HG03097 (cell line): ENCODE data around the gene C10orf71.

ENCODE experiments used
- ATAC-seq: cut with Tn5 transposase; IDR thresholded peaks from one replicate; pipeline ENCODE4 v1.9.1; 2021; ENCODE audit not compliant: unreplicated experiment, low FRiP score

C10orf71 gene

DNA sequence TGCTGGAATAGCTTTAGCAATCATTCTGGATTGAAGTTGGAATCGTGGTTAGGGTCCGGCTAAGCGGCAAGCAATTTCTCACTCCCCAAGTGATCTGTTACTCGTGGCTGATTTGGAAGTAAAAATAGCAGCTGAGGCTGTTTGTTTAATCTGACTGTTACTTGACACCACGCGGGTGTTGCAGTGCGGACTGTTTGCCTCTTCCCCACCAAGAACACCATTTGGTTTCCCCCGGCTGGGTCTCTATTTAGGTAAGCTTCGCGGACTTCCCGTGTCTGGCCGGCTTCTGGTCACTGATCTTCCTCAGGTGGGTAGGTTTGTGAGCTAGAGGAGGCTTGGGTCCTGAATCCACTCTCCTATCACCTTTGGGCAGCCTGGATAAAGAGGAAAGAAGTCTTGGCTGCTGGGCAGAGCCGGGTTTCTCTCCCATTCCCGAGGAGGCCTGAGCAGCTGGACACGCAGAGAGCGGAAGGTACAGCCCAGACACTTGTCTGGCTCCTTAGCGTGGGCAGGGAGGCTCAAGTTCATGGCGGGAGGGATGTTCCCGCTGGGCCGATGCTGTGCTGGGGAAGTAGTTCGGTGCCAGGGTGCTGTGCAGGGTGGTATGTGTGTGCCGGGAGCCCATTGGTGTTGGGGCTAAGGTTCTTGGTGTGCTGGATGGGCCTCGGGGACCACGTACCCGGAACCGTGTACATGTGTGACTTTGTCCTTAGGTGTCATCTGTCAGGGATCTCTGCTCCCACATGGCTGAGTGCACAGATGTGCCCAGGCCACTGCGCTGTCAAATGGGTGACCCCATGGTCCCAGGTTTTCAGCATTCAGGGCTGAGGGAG lies at the start of gene C10orf71:
Gene C10orf71, plus strand, starts transcription at position 188 of the 833 bp plus-strand sequence. CDS start 23,376 bp downstream, outside the sequence.
- ATAC-seq: no peak

GRCh38 chr10:49252313-49253034 lies 46.5 kb upstream of the C10orf71 start:
- ATAC-seq: no peak

GRCh38 chr10:49253340-49253906 lies 45.5 kb upstream of the C10orf71 start:
- no peak for ATAC-seq

- no peak for ATAC-seq
Observed at GRCh38 chr10:49254150-49254549, 44.8 kb upstream of the C10orf71 start.

- no peak for ATAC-seq
Observed at GRCh38 chr10:49254556-49255318, 44.2 kb upstream of the C10orf71 start.

DNA sequence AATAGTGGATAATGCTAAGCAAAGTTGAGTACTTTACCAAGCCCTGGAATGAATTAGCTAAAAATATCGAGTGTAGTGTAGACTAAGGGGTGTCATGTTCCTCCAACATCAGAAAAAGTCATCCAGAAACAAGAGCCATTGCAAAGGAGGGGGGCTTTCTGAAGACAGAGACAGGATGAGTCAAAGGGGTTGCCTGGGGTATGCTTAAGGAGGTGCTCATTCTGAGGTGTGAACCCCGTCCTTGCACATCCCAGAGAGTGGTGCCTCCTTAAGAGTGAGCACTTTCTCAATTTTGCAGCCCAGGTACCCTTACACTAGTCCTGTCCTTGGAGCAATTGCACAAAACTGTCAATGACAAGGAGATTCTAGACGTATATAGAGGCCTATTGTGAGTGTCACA lies 43.1 kb upstream of the C10orf71 start:
- ATAC-seq: no peak

- no peak for ATAC-seq
Observed at GRCh38 chr10:49257154-49257553, 41.8 kb upstream of the C10orf71 start.

- ATAC-seq: no peak
Observed at GRCh38 chr10:49257626-49258349, 41.2 kb upstream of the C10orf71 start.

DNA sequence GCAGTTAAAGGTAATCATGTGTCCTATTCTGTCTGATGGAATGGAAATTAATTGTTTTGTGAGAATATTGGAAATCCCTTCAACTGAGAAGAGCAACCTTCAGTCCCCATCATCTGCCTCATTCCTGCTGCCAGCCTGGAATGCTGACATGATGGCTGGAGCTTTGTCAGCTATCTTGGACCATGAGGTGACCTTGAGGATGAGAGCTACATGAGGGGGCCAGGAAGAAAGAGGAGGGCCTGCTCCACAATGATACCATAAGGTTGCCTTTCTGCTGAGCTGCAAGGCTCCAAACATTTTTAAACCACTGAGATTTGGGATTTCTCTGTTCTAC lies 40.7 kb upstream of the C10orf71 start:
- ATAC-seq: no peak

- no peak for ATAC-seq
Observed at GRCh38 chr10:49260644-49261296, 38.2 kb upstream of the C10orf71 start.

DNA sequence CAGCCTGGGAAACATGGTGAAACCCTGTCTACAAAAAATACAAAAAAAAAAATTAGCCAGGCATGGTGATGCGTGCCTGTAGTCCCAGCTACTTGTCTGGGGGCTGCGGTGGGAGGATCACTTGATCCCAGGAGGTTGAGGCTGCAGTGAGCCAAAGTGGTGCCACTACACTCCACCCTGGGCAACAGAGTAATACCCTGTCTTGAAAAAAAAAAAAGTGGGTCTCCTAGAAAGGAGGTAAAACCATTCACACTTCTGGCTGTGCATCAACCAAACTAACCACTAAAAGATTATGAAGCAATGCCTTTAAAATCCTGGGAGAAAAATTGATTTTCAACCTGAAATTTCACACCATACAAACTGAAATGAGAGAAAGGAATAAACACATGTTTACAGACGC lies 35.4 kb upstream of the C10orf71 start:
- ATAC-seq: no peak

- no peak for ATAC-seq
Observed at GRCh38 chr10:49264177-49264677, 34.7 kb upstream of the C10orf71 start.

GRCh38 chr10:49265885-49266284 lies 33.1 kb upstream of the C10orf71 start:
- no peak for ATAC-seq

GRCh38 chr10:49268185-49268584 lies 30.8 kb upstream of the C10orf71 start:
- no peak for ATAC-seq

DNA sequence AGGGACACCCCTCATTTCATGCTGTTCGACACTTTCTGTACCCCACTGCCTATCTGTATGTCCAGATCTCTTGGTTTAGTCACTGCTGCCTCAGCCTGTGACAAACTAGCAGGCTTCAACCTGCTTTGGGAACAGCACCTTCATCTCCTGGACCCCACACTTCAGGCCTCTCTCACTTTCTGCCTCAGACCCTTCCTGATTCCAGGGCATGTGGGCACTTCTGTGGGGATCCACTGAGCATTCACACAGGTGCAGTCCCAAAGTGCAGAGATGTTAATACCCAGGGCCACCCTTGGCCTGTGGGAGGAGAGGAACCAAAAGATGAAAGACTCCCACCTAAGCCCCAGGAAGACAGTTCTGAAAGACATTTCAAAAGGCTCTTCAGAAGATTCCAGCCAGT lies 29.4 kb upstream of the C10orf71 start:
- no peak for ATAC-seq

DNA sequence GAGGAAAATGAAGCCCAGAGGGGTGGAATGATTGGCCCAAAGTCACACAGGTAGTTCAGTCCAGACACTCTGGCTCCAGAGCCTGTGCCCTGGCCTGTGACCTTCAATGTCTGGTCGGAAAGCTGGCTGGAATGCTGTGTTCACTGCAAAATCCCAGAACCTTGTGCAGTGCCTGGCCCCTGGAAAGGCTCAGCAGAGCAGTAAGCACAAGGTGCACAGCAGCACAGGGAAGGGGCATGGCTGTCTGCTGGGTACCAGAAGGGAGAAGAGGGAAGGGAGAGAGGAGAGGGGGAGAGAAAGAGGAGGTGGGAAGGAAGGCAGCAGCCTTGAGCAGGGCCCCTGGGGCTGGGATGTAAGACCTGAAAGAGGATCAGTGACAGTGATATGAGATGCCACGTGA lies 28.4 kb upstream of the C10orf71 start:
- no peak for ATAC-seq

GRCh38 chr10:49271346-49271745 lies 27.6 kb upstream of the C10orf71 start:
- ATAC-seq: no peak

- no peak for ATAC-seq
Observed at GRCh38 chr10:49272251-49273081, 26.5 kb upstream of the C10orf71 start.

DNA sequence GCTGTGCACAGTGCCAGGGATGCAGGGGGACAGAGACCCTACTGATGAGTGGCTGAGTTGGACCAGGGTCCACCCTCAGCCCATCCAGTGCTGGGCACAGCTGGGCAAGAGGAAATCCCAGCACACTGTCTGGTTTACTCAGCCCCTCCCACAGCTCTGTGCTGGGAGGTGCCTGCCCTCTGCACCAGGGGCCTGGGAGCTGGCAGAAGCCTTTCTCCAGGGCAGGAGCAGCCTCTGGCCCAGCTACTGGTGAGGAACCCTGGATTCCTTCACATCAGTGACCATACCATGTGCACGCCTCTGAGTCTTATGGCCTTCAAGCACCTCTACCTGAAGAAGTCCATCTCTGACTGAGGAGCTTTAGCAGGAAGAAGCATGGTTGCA lies 25.9 kb upstream of the C10orf71 start:
- no peak for ATAC-seq
